GM12878 (cell line): ENCODE data around the gene COX11. TPM values are rescaled to one million over a fixed set of nuclear protein-coding genes. Genes with fewer than 3 reads are reported as not detected.

ENCODE experiments used
- ATAC-seq: fragments of 200-7000 bp; cut with Tn5 transposase; 3 replicates; pipeline ENCODE4 v1.9.1; 2020; ENCODE audit warnings: mild to moderate bottlenecking, moderate library complexity
- BruUV-seq: library from RNA; stranded (reverse); fragments of 400-500 nt; replicated peaks from 2 replicates; lab custom pipeline; 2021; lab: Mats Ljungman, UMichigan
- CTCF ChIA-PET: fragments of 300-600 bp; sonication (Branson Sonifier 250); formaldehyde crosslinking; extraction: SDS; loops from one replicate; lab custom pipeline; 2021; ENCODE audit warnings: inconsistent platforms; lab: Yijun Ruan, JAX
- POLR2A ChIA-PET: fragments of 350-600 bp; formaldehyde crosslinking; extraction: SDS; loops from one replicate; lab custom pipeline; 2021; ENCODE audit warnings: inconsistent platforms; lab: Charles Lee
- RAD21 ChIA-PET: fragments of 300-600 bp; sonication (Branson Sonifier 250); formaldehyde crosslinking; loops from one replicate; lab custom pipeline; 2023; ENCODE audit warnings: antibody characterized with exemption; ENCODE audit not compliant: unreplicated experiment; lab: Charles Lee
- SMC1A ChIA-PET: fragments of 300-600 bp; sonication (Branson Sonifier 250); formaldehyde crosslinking; loops from one replicate; lab custom pipeline; 2023; ENCODE audit not compliant: unreplicated experiment, uncharacterized antibody; lab: Charles Lee
- DNase-seq: peaks from one replicate; pipeline ENCODE4 v3.0.0-alpha.2; 2011; ENCODE audit warnings: low read depth, low spot score
- FAIRE-seq: peaks from 3 replicates; lab custom pipeline; 2011; peaks lifted over from hg19 to GRCh38; lab: Jason Lieb, UNC
- H2AFZ ChIP-seq: 2 replicates; pipeline ENCODE4 v1.6.0; 2011; ENCODE audit warnings: low read depth, low read length, control low read depth; ENCODE audit not compliant: control insufficient read depth
- H3K27ac ChIP-seq: 2 replicates; pipeline ENCODE4 v1.5.1; 2011; ENCODE audit warnings: control low read depth; ENCODE audit not compliant: control insufficient read depth, insufficient read depth
- H3K27me3 ChIP-seq, 2 experiments: replicated peaks in 1 of 2; 2 replicates each; pipeline versions ENCODE4 v1.6.0 to v1.6.1; 2011; ENCODE audit warnings: low read length in 1 of 2; ENCODE audit not compliant: control insufficient read depth in 2 of 2, insufficient read depth in 2 of 2
- H3K36me3 ChIP-seq, 2 experiments: 2 replicates each; pipeline ENCODE4 v1.5.1; 2011; ENCODE audit warnings: low read length in 1 of 2; ENCODE audit not compliant: control insufficient read depth in 2 of 2, insufficient read depth in 2 of 2
- H3K4me1 ChIP-seq: 2 replicates; pipeline ENCODE4 v1.6.1; 2011; ENCODE audit warnings: mild to moderate bottlenecking, low read length, moderate library complexity, mixed read lengths; ENCODE audit not compliant: control insufficient read depth, insufficient read depth
- H3K4me2 ChIP-seq: 2 replicates; pipeline ENCODE4 v1.6.0; 2011; ENCODE audit warnings: control low read depth; ENCODE audit not compliant: control insufficient read depth, insufficient read depth
- H3K4me3 ChIP-seq: fragments of 200-600 bp; sonication (generic); 2 replicates; pipeline ENCODE4 v1.5.1; 2016
- H3K79me2 ChIP-seq: 2 replicates; pipeline ENCODE4 v1.6.0; 2011; ENCODE audit warnings: low read length; ENCODE audit not compliant: control insufficient read depth, insufficient read depth
- H3K9ac ChIP-seq: 2 replicates; pipeline ENCODE4 v1.8.0; 2011; ENCODE audit warnings: low read length, control low read depth, mixed read lengths; ENCODE audit not compliant: control insufficient read depth, insufficient read depth
- H3K9me3 ChIP-seq: replicated peaks from 3 replicates; pipeline ENCODE4 v1.5.1; 2011; ENCODE audit warnings: mild to moderate bottlenecking, low read length; ENCODE audit not compliant: control insufficient read depth, insufficient read depth
- H4K20me1 ChIP-seq: 2 replicates; pipeline ENCODE4 v1.6.0; 2011; ENCODE audit not compliant: control insufficient read depth, insufficient read depth
- EP300 ChIP-seq, 2 experiments: fragments of 150-350 bp in 1 of 2; IDR thresholded peaks; 2 replicates each; pipeline ENCODE4 v1.6.1; 2011 to 2012; ENCODE audit warnings: low read depth in 2 of 2, low read length in 2 of 2, borderline replicate concordance in 1 of 2, improper control_type of control experiment in 1 of 2, inconsistent platforms in 1 of 2; ENCODE audit not compliant: control insufficient read depth in 1 of 2
- NFYB ChIP-seq: IDR thresholded peaks from 2 replicates; pipeline ENCODE4 v1.6.1; 2011; ENCODE audit warnings: low read depth, mild to moderate bottlenecking, low read length, improper control_type of control experiment, moderate library complexity; ENCODE audit not compliant: insufficient read depth
- WGBS: methylation state at CpG from one replicate; pipeline ENCODE4 v1.1.6; 2016; ENCODE audit warnings: low lambda C conversion rate; ENCODE audit not compliant: insufficient replicate concordance, insufficient coverage; ENCODE audit errors: missing lambda C conversion rate; 5-methylcytosine and 5-hydroxymethylcytosine counted together
- in situ Hi-C: fragments of 300-500 bp; cut with MboI; formaldehyde crosslinking; loops from 9 replicates; pipeline ENCODE4 v1.14.3; 2018; ENCODE audit warnings: mixed read lengths
- intact Hi-C: fragments of 100-400 bp; cut with micrococcal nuclease; formaldehyde crosslinking; loops from one replicate; pipeline ENCODE4 v1.14.2; 2022; ENCODE audit not compliant: unreplicated experiment
- polyA plus RNA-seq, 11 experiments: library from polyadenylated mRNA; depleted of rRNA in 4 of 11; unstranded in 6 of 11; stranded (reverse) in 5 of 11; fragments of >200 nt; fragmentation: Nextera tagmentation in 4 of 11; fragmentation: Illumina TruSeq in 1 of 11; extraction: Ambion mirVana in 4 of 11; extraction: Trizol in 1 of 11; gene quantifications; 1 replicate in 1 of 11; 2 replicates in 10 of 11; pipeline versions ENCODE4 v1.2.1 to v1.2.3, GENCODE V29; 2011 to 2016; ENCODE audit warnings: inconsistent platforms in 2 of 11, missing spikeins in 2 of 11, low read depth in 1 of 11
- total RNA-seq, 4 experiments: library from RNA; depleted of rRNA in 3 of 4; stranded (reverse); fragments of >200 nt in 3 of 4; fragmentation: Illumina TruSeq in 1 of 4; extraction: Trizol in 1 of 4; gene quantifications; 2 replicates each; pipeline versions ENCODE4 v1.2.1 to v1.2.3, GENCODE V29; 2013 to 2021
- TF ChIP-seq, protein P1 (sequence below): fragments of 450-650 bp; conservative IDR thresholded peaks from 2 replicates; pipeline ENCODE4 v1.6.1; 2017; ENCODE audit warnings: mild to moderate bottlenecking, moderate library complexity

The COX11 gene
- total and polyA plus RNA-seq, 10 of the 15 experiments (the other 5 are each of a cell fraction or from before 2014, with no cell fraction given): 13.8 to 69.4 (median 50.8) TPM

GRCh38 chr17:54974759-54975158, 6.3 kb upstream of the COX11 start (continued):
- TF ChIP-seq, protein P1, sequence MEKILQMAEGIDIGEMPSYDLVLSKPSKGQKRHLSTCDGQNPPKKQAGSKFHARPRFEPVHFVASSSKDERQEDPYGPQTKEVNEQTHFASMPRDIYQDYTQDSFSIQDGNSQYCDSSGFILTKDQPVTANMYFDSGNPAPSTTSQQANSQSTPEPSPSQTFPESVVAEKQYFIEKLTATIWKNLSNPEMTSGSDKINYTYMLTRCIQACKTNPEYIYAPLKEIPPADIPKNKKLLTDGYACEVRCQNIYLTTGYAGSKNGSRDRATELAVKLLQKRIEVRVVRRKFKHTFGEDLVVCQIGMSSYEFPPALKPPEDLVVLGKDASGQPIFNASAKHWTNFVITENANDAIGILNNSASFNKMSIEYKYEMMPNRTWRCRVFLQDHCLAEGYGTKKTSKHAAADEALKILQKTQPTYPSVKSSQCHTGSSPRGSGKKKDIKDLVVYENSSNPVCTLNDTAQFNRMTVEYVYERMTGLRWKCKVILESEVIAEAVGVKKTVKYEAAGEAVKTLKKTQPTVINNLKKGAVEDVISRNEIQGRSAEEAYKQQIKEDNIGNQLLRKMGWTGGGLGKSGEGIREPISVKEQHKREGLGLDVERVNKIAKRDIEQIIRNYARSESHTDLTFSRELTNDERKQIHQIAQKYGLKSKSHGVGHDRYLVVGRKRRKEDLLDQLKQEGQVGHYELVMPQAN: no peak
- TF ChIP-seq NFYB: no peak

DNA sequence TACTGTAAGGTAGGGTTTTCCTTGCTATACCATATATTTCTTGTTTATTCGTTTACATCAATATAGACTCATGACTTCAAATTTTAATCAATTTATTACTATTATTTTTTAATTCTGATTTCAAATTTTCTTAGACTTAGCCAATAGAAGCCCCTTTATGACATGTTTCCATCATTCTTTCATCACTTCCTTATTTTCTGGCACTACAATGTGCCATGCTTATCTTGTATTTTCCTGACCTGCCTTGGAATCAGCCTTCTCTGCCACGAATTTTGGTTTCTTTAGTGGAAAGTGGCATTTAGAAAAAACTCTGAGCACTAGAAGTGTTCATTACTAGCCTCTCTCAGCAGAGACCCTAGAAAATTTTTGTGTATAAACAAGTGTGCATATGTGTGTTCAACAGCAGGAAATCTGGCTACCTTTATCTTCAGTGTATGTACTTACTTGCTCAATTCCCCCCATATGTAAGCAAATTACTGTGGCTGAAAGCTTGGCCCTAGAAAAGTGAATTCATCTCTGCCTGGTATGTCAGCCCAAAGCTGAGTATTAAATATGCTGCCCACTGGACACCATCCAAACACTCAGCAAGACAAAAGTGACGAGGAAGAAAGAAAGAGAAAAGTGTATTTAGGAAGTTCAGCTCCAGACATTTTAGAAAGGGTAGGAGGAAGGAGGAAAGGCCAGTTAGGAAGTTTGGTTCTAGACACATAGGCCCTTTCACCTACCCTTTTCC, 4.1 kb upstream of the COX11 start:
- H3K9ac ChIP-seq: no peak overlapping the region
- BruUV-seq: no TSS peak
- no peak for ATAC-seq
- no peaks in the 10 kb centered on the region for H3K27me3 ChIP-seq
- TF ChIP-seq EP300 (IDR thresholded peaks at IDR 0.05; ENCODE audit: borderline replicate concordance in 1 of 2, control insufficient read depth in 1 of 2, low read depth in 2 of 2, low read length in 2 of 2): no peak
- no peak for DNase-seq
- H3K4me3 ChIP-seq: peak overlapping the region; percentile 14; the same call in 1 of the 2 replicates
- H4K20me1 ChIP-seq: no peaks in the 10 kb centered on the region
- no peak overlapping the region for H2AFZ ChIP-seq
- CTCF ChIA-PET: interaction anchor here (0.8 to 2.9 kb wide), 4 partner anchors 17 to 24 kb away, joined by 3 to 28 read pairs (median 4); no protein-coding TSS in a partner anchor
- POLR2A ChIA-PET: interaction anchor here (0.6 kb wide), 1 partner anchor 68 kb away, joined by 3 read pairs; no protein-coding TSS in a partner anchor
- H3K4me1 ChIP-seq: peaks cover 19% of the 10 kb centered on the region
- SMC1A ChIA-PET: interaction anchor here (0.6 to 3.7 kb wide), 3 partner anchors 12 to 513 kb away, joined by 3 to 17 read pairs (median 3); no protein-coding TSS in a partner anchor
- no peaks in the 10 kb centered on the region; the same call in 2 of the 3 replicates for H3K9me3 ChIP-seq
- no peak for FAIRE-seq
- H3K36me3 ChIP-seq: no peaks in the 10 kb centered on the region
- RAD21 ChIA-PET: no interaction called here
- in situ Hi-C loops: no loop called here
- intact Hi-C loops: no loop called here
- H3K4me2 ChIP-seq: no peak overlapping the region; the same call in 1 of the 2 replicates
- H3K79me2 ChIP-seq: peaks cover 30% of the 10 kb centered on the region
- no peak overlapping the region for H3K27ac ChIP-seq
- WGBS: 89% methylated on average over 3 of the region's 3 CpGs
